Trophoblast cell (in vitro differentiated cells and primary cell): ENCODE measurements around the gene IFNE.

Source experiments
- DNase-seq, 2 donors: peaks; one replicate each; pipeline ENCODE4 v3.0.0-alpha.2; 2016
- H2AFZ ChIP-seq: 2 replicates; pipeline ENCODE4 v1.6.1; 2013; ENCODE audit warnings: low read length, moderate library complexity, mild to moderate bottlenecking; ENCODE audit not compliant: insufficient read depth, poor library complexity
- H2AK5ac ChIP-seq: 2 replicates; pipeline ENCODE4 v1.6.1; 2013; ENCODE audit warnings: mild to moderate bottlenecking, low read length
- H2BK120ac ChIP-seq: 2 replicates; pipeline ENCODE4 v1.6.1; 2013; ENCODE audit warnings: low read length, mild to moderate bottlenecking, moderate library complexity; ENCODE audit not compliant: insufficient read depth, poor library complexity
- H2BK12ac ChIP-seq: 2 replicates; pipeline ENCODE4 v1.6.1; 2013; ENCODE audit warnings: mild to moderate bottlenecking, low read length, moderate library complexity
- H2BK5ac ChIP-seq: 2 replicates; pipeline ENCODE4 v1.6.1; 2013; ENCODE audit warnings: low read length, low read depth, moderate library complexity, mild to moderate bottlenecking; ENCODE audit not compliant: poor library complexity
- H3K14ac ChIP-seq: 2 replicates; pipeline ENCODE4 v1.6.1; 2013; ENCODE audit warnings: mild to moderate bottlenecking, low read length
- H3K18ac ChIP-seq: 2 replicates; pipeline ENCODE4 v1.6.1; 2013; ENCODE audit warnings: mild to moderate bottlenecking, low read length
- H3K23ac ChIP-seq: 2 replicates; pipeline ENCODE4 v1.6.1; 2013; ENCODE audit warnings: low read length
- H3K27ac ChIP-seq: 2 replicates; pipeline ENCODE4 v1.5.1; 2013; ENCODE audit warnings: low read depth, mild to moderate bottlenecking, inconsistent platforms, low read length, moderate library complexity
- H3K27me3 ChIP-seq: 2 replicates; pipeline ENCODE4 v1.6.1; 2013; ENCODE audit warnings: inconsistent platforms, mild to moderate bottlenecking, low read length, moderate library complexity; ENCODE audit not compliant: insufficient read depth
- H3K36me3 ChIP-seq, 2 experiments: 1 replicate in 1 of 2; 2 replicates in 1 of 2; pipeline ENCODE4 v1.6.1; 2013; ENCODE audit warnings: low read length in 2 of 2, mild to moderate bottlenecking in 2 of 2, moderate library complexity in 1 of 2; ENCODE audit not compliant: insufficient read depth in 2 of 2, control insufficient read depth in 1 of 2
- H3K4ac ChIP-seq: 2 replicates; pipeline ENCODE4 v1.6.1; 2013; ENCODE audit warnings: low read depth, mild to moderate bottlenecking, low read length, moderate library complexity
- H3K4me1 ChIP-seq, 2 experiments: 1 replicate in 1 of 2; 2 replicates in 1 of 2; pipeline ENCODE4 v1.6.1; 2013; ENCODE audit warnings: low read length in 2 of 2, mild to moderate bottlenecking in 2 of 2, moderate library complexity in 1 of 2; ENCODE audit not compliant: insufficient read depth in 2 of 2, control insufficient read depth in 1 of 2
- H3K4me2 ChIP-seq: 2 replicates; pipeline ENCODE4 v1.6.1; 2013; ENCODE audit warnings: inconsistent platforms, mild to moderate bottlenecking, low read length, moderate library complexity
- H3K4me3 ChIP-seq: 2 replicates; pipeline ENCODE4 v1.5.1; 2013; ENCODE audit warnings: mild to moderate bottlenecking, low read depth, low read length, inconsistent platforms
- H3K79me1 ChIP-seq: one replicate; pipeline ENCODE4 v1.6.1; 2013; ENCODE audit warnings: low read length
- H3K79me2 ChIP-seq: 2 replicates; pipeline ENCODE4 v1.6.1; 2013; ENCODE audit warnings: low read length, mild to moderate bottlenecking; ENCODE audit not compliant: control insufficient read depth, insufficient read depth, poor library complexity
- H3K9ac ChIP-seq: 2 replicates; pipeline ENCODE4 v1.6.1; 2013; ENCODE audit warnings: mild to moderate bottlenecking, low read length
- H3K9me3 ChIP-seq: 2 replicates; pipeline ENCODE4 v1.6.1; 2013; ENCODE audit warnings: low read depth, mild to moderate bottlenecking, control low read depth, inconsistent platforms, low read length; ENCODE audit not compliant: insufficient read depth
- H4K12ac ChIP-seq: 2 replicates; pipeline ENCODE4 v1.6.1; 2013; ENCODE audit warnings: low read depth, mild to moderate bottlenecking, low read length, moderate library complexity
- H4K8ac ChIP-seq: 2 replicates; pipeline ENCODE4 v1.6.1; 2013; ENCODE audit warnings: low read depth, mild to moderate bottlenecking, low read length, moderate library complexity
- H4K91ac ChIP-seq: one replicate; pipeline ENCODE4 v1.6.1; 2013; ENCODE audit warnings: low read depth, mild to moderate bottlenecking, low read length, moderate library complexity
- WGBS: extraction: QIAGEN DNeasy Blood & Tissue Kit; methylation state at CpG from one replicate; pipeline ENCODE4 v1.1.7; 2013; ENCODE audit warnings: missing lambda C conversion rate; ENCODE audit not compliant: insufficient read length, insufficient coverage; ENCODE audit errors: extremely low coverage; 5-methylcytosine and 5-hydroxymethylcytosine counted together

IFNE gene

DNA sequence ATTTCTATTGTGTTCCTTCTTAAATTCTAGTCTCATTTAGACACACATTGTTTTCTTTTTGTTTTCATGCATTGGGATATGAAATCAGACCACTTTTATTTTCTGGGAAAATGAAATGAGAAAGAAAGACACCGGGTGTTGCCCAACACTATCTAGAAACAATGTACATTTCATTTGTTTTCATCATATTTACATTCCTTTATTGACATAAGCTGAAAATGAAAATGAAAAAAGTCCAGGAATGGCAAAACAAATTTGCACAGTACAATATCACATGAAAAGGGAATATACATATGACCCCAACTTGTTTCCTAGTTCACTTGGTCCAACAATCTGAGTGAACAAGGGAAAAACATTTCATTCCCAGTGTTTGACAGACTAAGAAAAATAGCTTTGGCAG lies 20.7 kb downstream of the IFNE start:
- Histone ChIP-seq H3K79me1 (no peaks in the 10 kb centered on the region), H4K8ac (no peak overlapping the region), H2BK5ac (no peak overlapping the region), H3K18ac (no peak overlapping the region), H3K4me1 (no peaks in the 10 kb centered on the region), H3K4me2 (no peak overlapping the region), H4K12ac (no peak overlapping the region), H2BK120ac (no peak overlapping the region), H4K91ac (no peak overlapping the region), H3K9ac (no peak overlapping the region), H3K36me3 (no peaks in the 10 kb centered on the region), H3K14ac (no peak overlapping the region), H2AFZ (no peak overlapping the region), H3K4ac (no peak overlapping the region), H3K27ac (no peak overlapping the region), H3K4me3 (no peak overlapping the region), H3K23ac (no peak overlapping the region), H3K79me2 (no peaks in the 10 kb centered on the region), H3K9me3 (peaks cover 2% of the 10 kb centered on the region), H3K27me3 (no peaks in the 10 kb centered on the region), H2BK12ac (no peak overlapping the region), H2AK5ac (no peak overlapping the region)
- no peak for DNase-seq
- no CpG with 5 or more reads among the region's 1 CpG for WGBS

DNA sequence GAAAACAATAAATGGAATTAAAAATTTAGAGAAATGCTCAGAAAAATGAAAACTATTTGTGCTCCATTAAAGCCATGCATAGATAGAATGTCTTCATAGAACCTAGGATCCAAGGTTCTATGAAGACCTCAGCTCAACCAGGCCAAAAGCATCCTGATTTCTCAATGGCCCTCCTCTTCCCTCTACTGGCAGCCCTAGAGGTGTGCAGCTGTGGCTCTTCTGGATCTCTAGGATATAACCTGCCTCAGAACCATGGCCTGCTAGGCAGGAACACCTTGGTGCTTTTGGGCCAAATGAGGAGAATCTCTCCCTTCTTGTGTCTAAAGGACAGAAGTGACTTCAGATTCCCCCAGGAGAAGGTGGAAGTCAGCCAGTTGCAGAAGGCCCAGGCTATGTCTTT lies 26.8 kb downstream of the IFNE start:
- H2BK120ac ChIP-seq: no peak overlapping the region
- H4K91ac ChIP-seq: no peak overlapping the region
- no peak overlapping the region for H3K14ac ChIP-seq
- no peak overlapping the region for H3K4ac ChIP-seq
- peaks cover 4% of the 10 kb centered on the region for H3K79me1 ChIP-seq
- H2BK5ac ChIP-seq: no peak overlapping the region
- H3K27ac ChIP-seq: no peak overlapping the region
- peaks cover 3 to 6% of the 10 kb centered on the region in 2 experiments for H3K4me1 ChIP-seq
- H2AFZ ChIP-seq: no peak overlapping the region
- H3K18ac ChIP-seq: no peak overlapping the region
- no peaks in the 10 kb centered on the region for H3K36me3 ChIP-seq
- no peak overlapping the region for H4K8ac ChIP-seq
- H3K9me3 ChIP-seq: no peaks in the 10 kb centered on the region
- no peak overlapping the region for H2AK5ac ChIP-seq
- H2BK12ac ChIP-seq: no peak overlapping the region
- DNase-seq: peak; percentile 52 to 72
- H3K23ac ChIP-seq: no peak overlapping the region
- H4K12ac ChIP-seq: no peak overlapping the region
- no peak overlapping the region for H3K9ac ChIP-seq
- no peaks in the 10 kb centered on the region for H3K79me2 ChIP-seq
- H3K27me3 ChIP-seq: no peaks in the 10 kb centered on the region
- no peak overlapping the region for H3K4me3 ChIP-seq
- H3K4me2 ChIP-seq: no peak overlapping the region

DNA sequence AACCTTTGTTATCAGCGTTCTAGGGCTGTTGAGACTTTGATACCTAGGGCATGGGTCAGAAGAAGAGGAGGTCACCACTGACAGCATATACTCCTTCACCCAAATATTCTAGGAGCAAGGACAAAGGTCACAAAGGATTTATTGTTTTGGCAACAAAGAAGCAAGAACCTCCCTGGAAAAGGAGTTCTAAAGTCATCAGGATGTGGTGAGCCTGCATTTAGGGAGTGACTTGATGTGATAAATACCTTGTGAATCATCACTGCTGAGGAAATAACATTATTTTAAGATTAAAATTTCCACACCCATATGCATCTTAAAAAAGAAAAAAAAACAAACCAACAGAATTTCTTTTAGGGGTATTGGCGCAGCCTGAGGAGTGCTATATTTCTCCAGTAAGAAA lies 28.0 kb downstream of the IFNE start:
- H4K12ac ChIP-seq: no peak overlapping the region
- no peak overlapping the region for H3K27ac ChIP-seq
- no peak overlapping the region for H3K4ac ChIP-seq
- H2BK120ac ChIP-seq: no peak overlapping the region
- H3K36me3 ChIP-seq: no peaks in the 10 kb centered on the region
- no peak overlapping the region for H4K91ac ChIP-seq
- H3K18ac ChIP-seq: no peak overlapping the region
- H3K14ac ChIP-seq: no peak overlapping the region
- H3K4me1 ChIP-seq: peaks cover 8 to 12% of the 10 kb centered on the region in 2 experiments
- no CpG with 5 or more reads among the region's 2 CpGs for WGBS
- H2BK12ac ChIP-seq: no peak overlapping the region
- no peak overlapping the region for H4K8ac ChIP-seq
- H3K23ac ChIP-seq: no peak overlapping the region
- H3K4me3 ChIP-seq: no peak overlapping the region
- peaks cover 8% of the 10 kb centered on the region for H3K79me1 ChIP-seq
- no peak overlapping the region for H3K4me2 ChIP-seq
- H3K27me3 ChIP-seq: no peaks in the 10 kb centered on the region
- no peaks in the 10 kb centered on the region for H3K79me2 ChIP-seq
- H2BK5ac ChIP-seq: no peak overlapping the region
- no peaks in the 10 kb centered on the region for H3K9me3 ChIP-seq
- H2AFZ ChIP-seq: no peak overlapping the region
- no peak overlapping the region for H3K9ac ChIP-seq
- no peak for DNase-seq
- H2AK5ac ChIP-seq: no peak overlapping the region

DNA sequence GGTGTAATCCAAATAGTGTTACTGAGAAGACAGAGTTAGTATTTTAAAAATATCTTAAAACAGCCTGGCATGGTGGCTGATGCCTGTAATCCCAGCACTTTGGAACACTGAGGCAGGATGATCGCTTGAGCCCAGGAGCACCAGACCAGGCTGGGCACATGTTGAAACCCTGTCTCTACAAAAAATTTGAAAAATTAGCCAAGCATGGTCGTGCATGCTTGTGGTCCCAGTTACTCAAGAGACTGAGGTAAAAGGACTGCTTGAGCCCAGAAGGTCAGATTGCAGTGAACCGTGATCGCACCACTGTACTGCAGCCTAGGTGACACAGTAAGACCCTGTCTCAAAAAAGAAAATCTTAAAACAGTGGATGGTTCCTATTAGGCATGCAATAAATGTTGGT lies 29.4 kb downstream of the IFNE start:
- Histone ChIP-seq H2AK5ac (no peak overlapping the region), H3K4me2 (no peak overlapping the region), H3K4me1 (peaks cover 8 to 13% of the 10 kb centered on the region in 2 experiments), H3K27ac (no peak overlapping the region), H3K18ac (no peak overlapping the region), H2AFZ (no peak overlapping the region), H3K79me2 (no peaks in the 10 kb centered on the region), H3K4ac (no peak overlapping the region), H2BK120ac (no peak overlapping the region), H3K23ac (no peak overlapping the region), H3K9ac (no peak overlapping the region), H4K12ac (no peak overlapping the region), H4K8ac (no peak overlapping the region), H3K79me1 (peaks cover 8% of the 10 kb centered on the region), H3K27me3 (no peaks in the 10 kb centered on the region), H4K91ac (no peak overlapping the region), H3K9me3 (no peaks in the 10 kb centered on the region), H3K14ac (no peak overlapping the region), H3K4me3 (no peak overlapping the region), H2BK5ac (no peak overlapping the region), H3K36me3 (no peaks in the 10 kb centered on the region), H2BK12ac (peak overlapping the region; percentile 3)
- DNase-seq: peak; percentile 40 to 68
- no CpG with 5 or more reads among the region's 4 CpGs for WGBS
